GM12878 (cell line): ENCODE measurements around the gene MBLAC2. TPM values are rescaled to one million over a fixed set of nuclear protein-coding genes. Genes with fewer than 3 reads are reported as not detected.

ENCODE experiments used
- BMI1 ChIP-seq: fragments of 450-650 bp; IDR thresholded peaks from 2 replicates; pipeline ENCODE4 v1.6.1; 2016; ENCODE audit warnings: mild to moderate bottlenecking, moderate library complexity, borderline replicate concordance
- CREB1 ChIP-seq: IDR thresholded peaks from 2 replicates; pipeline ENCODE4 v1.6.1; 2012; ENCODE audit warnings: low read depth, mild to moderate bottlenecking, inconsistent platforms
- E2F8 ChIP-seq: fragments of 450-650 bp; IDR thresholded peaks from 2 replicates; pipeline ENCODE4 v1.6.1; 2018; ENCODE audit warnings: mild to moderate bottlenecking, low read depth, moderate library complexity; ENCODE audit not compliant: partially characterized antibody
- ELK1 ChIP-seq: IDR thresholded peaks from 2 replicates; pipeline ENCODE4 v1.6.1; 2012; ENCODE audit warnings: low read depth, low read length, improper control_type of control experiment
- EP300 ChIP-seq, 2 experiments: fragments of 150-350 bp in 1 of 2; IDR thresholded peaks; 2 replicates each; pipeline ENCODE4 v1.6.1; 2011 to 2012; ENCODE audit warnings: low read depth in 2 of 2, low read length in 2 of 2, borderline replicate concordance in 1 of 2, improper control_type of control experiment in 1 of 2, inconsistent platforms in 1 of 2; ENCODE audit not compliant: control insufficient read depth in 1 of 2
- IRF5 ChIP-seq: fragments of 450-650 bp; IDR thresholded peaks from 2 replicates; pipeline ENCODE4 v1.6.1; 2017; ENCODE audit warnings: borderline replicate concordance
- MEF2B ChIP-seq: fragments of 450-650 bp; IDR thresholded peaks from 2 replicates; pipeline ENCODE4 v1.6.1; 2018; ENCODE audit warnings: mild to moderate bottlenecking, moderate library complexity; ENCODE audit not compliant: partially characterized antibody, poor library complexity, severe bottlenecking
- MYB ChIP-seq: fragments of 150-350 bp; IDR thresholded peaks from 2 replicates; pipeline ENCODE4 v1.6.1; 2014; ENCODE audit warnings: mild to moderate bottlenecking, low read depth, low read length, borderline replicate concordance
- NR2C2 ChIP-seq: IDR thresholded peaks from 2 replicates; pipeline ENCODE4 v1.6.1; 2011; ENCODE audit warnings: borderline replicate concordance, low read depth; ENCODE audit not compliant: control insufficient read depth, insufficient read length
- PML ChIP-seq: IDR thresholded peaks from 2 replicates; pipeline ENCODE4 v1.6.1; 2012; ENCODE audit warnings: low read length, inconsistent platforms
- POLR2AphosphoS2 ChIP-seq: IDR thresholded peaks from 2 replicates; pipeline ENCODE4 v1.6.1; 2011; ENCODE audit warnings: low read depth, mild to moderate bottlenecking, low read length, improper control_type of control experiment, moderate library complexity
- RAD21 ChIP-seq: IDR thresholded peaks from 2 replicates; pipeline ENCODE4 v1.6.1; 2011; ENCODE audit warnings: mild to moderate bottlenecking, low read depth, low read length, moderate library complexity; ENCODE audit not compliant: insufficient read depth
- RB1 ChIP-seq: fragments of 450-650 bp; formaldehyde crosslinking; IDR thresholded peaks from 2 replicates; pipeline ENCODE4 v1.6.1; 2017; ENCODE audit warnings: mild to moderate bottlenecking, borderline replicate concordance
- RELB ChIP-seq: fragments of 450-650 bp; IDR thresholded peaks from 2 replicates; pipeline ENCODE4 v1.6.1; 2017; ENCODE audit warnings: low read depth, mild to moderate bottlenecking, moderate library complexity
- RFX5 ChIP-seq: IDR thresholded peaks from 2 replicates; pipeline ENCODE4 v1.6.1; 2011; ENCODE audit warnings: low read depth, low read length, improper control_type of control experiment
- SIX5 ChIP-seq: IDR thresholded peaks from 2 replicates; pipeline ENCODE4 v1.6.1; 2011; ENCODE audit warnings: mild to moderate bottlenecking, low read depth, low read length, moderate library complexity; ENCODE audit not compliant: severe bottlenecking
- SUPT20H ChIP-seq: IDR thresholded peaks from 2 replicates; pipeline ENCODE4 v1.6.1; 2011; ENCODE audit warnings: low read depth, mild to moderate bottlenecking, low read length, moderate library complexity, borderline replicate concordance; ENCODE audit not compliant: control insufficient read depth
- SUZ12 ChIP-seq: fragments of 200-600 bp; sonication (generic); IDR thresholded peaks from one replicate; pipeline ENCODE4 v1.6.1; 2018; ENCODE audit warnings: antibody characterized with exemption, mild to moderate bottlenecking; ENCODE audit not compliant: unreplicated experiment
- USF2 ChIP-seq: IDR thresholded peaks from 2 replicates; pipeline ENCODE4 v1.6.1; 2011; ENCODE audit warnings: low read depth, low read length, improper control_type of control experiment, borderline replicate concordance
- ZNF622 ChIP-seq: fragments of 450-650 bp; IDR thresholded peaks from 2 replicates; pipeline ENCODE4 v1.6.1; 2017; ENCODE audit warnings: mild to moderate bottlenecking, inconsistent platforms
- polyA plus RNA-seq, 11 experiments: library from polyadenylated mRNA; depleted of rRNA in 4 of 11; unstranded in 6 of 11; stranded (reverse) in 5 of 11; fragments of >200 nt; fragmentation: Nextera tagmentation in 4 of 11; fragmentation: Illumina TruSeq in 1 of 11; extraction: Ambion mirVana in 4 of 11; extraction: Trizol in 1 of 11; gene quantifications; 1 replicate in 1 of 11; 2 replicates in 10 of 11; pipeline versions ENCODE4 v1.2.1 to v1.2.3, GENCODE V29; 2011 to 2016; ENCODE audit warnings: inconsistent platforms in 2 of 11, missing spikeins in 2 of 11, low read depth in 1 of 11
- total RNA-seq, 4 experiments: library from RNA; depleted of rRNA in 3 of 4; stranded (reverse); fragments of >200 nt in 3 of 4; fragmentation: Illumina TruSeq in 1 of 4; extraction: Trizol in 1 of 4; gene quantifications; 2 replicates each; pipeline versions ENCODE4 v1.2.1 to v1.2.3, GENCODE V29; 2013 to 2021

The MBLAC2 gene
- total and polyA plus RNA-seq, 10 of the 15 experiments (the other 5 are each of a cell fraction or from before 2014, with no cell fraction given): 2.0 to 10.5 (median 7.1) TPM

- TF ChIP-seq E2F8 (no peak), RAD21 (no peak), CREB1 (no peak; the same call in none of the 2 replicates), SIX5 (peak; percentile 14), POLR2AphosphoS2 (peak; percentile 87; the same call in 1 of the 2 replicates), BMI1 (no peak), ZNF622 (no peak), ELK1 (0 out of 2 replicates have a peak, but pooled peaks have one; percentile 45), SUZ12 (no peak), IRF5 (no peak; the same call in 1 of the 2 replicates), PML (peak; percentile 84), RELB (peak; percentile 71), USF2 (no peak), MEF2B (no peak), RB1 (peak; percentile 79; the same call in 1 of the 2 replicates), NR2C2 (no peak), MYB (no peak), RFX5 (peak; percentile 9; the same call in 1 of the 2 replicates), SUPT20H (no peak), EP300 (IDR thresholded peaks at IDR 0.05; ENCODE audit: borderline replicate concordance in 1 of 2, control insufficient read depth in 1 of 2, low read depth in 2 of 2, low read length in 2 of 2) (peak in 1 of 2 experiments; percentile 44; a peak in 1 of 4 replicates)
Measured at GRCh38 chr5:90409318-90410177, 65.0 kb downstream of the MBLAC2 start, which contains the start of gene CETN3 (continued).
